ENCODE measurements around the gene EIF3J.

EIF3J gene

DNA sequence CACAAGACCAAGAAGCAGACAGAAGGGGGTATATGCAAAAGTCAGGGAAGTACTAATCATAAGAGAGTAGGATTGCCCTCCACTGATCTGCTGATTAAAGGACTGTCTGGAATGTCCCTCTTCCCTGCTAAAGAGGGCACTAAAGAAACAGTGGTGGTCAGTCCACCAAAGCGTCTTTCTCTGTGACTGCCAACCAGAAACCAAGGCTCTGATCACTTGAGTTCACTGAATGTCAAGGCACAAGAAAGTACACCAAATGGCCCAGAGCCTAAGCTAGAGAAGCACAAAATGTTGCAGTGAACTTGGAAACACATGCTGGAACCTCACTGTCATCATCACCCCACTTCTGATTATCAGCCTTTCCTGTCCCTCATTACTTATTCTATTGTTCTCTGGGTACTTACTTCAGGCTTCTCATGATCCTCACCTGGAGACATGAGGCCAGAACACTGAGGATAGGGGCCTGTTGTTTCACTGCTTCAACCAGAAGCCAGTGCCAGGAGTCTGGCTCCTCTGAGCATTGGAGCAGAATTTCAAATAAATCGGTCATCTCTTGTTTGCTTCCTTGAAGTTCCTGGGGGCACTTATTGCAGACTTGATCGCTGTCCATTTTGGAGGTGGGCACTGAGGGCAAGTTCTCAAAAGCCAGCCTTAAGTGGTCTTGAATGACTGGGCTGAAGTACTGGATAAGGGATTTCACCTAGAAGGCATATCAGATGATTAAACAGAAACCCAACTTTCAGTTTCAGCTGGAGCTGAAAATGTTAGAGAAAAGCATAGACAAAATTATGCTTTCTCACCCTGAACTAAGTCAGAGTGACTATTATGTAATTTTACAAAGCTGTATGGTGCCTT is 58.9 kb downstream of the EIF3J start:
- no peak for DNase-seq

DNA sequence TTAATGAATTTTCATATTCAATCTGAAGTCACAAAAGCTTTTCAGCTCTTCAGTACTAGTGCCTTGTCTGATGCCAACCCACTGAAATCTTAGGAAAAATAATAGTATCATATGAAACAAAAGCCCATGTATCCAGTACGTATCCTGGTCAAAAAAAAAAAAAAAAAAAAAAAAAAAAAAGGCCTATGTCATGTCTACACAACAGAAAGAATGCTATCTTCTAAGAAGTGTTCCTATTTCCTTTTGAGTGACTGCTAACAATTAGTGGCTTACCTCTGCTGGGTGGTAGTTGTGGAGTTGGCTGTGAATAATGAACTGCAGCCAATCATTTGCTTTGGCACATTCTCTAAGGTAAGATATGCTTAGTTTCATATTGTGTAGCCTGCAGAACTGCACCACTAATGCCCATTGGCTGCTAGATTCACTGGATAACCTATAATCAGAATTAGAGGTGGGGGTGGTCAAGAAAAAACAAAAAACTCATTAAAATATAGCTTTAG is 59.6 kb downstream of the EIF3J start:
- DNase-seq: no peak

DNA sequence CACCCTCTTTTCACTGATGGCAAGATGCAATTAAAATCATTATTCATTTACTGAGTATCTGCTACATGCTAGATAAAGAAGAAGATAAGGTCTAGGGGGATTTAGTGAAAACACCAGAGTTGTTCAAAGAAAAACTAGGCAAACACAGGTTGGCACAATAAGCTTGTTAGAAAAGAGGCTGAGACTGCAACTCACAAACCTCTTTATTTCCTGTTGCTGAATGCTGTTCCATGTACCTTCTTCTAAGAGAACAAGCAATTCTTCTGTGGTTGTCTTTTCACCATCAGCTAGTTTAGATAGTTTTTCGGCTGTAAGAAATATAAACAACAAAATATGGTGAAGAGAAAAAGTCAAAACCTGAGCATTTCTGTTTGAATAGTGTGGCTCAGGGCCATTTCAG is 61.1 kb downstream of the EIF3J start:
- no peak for DNase-seq

DNA sequence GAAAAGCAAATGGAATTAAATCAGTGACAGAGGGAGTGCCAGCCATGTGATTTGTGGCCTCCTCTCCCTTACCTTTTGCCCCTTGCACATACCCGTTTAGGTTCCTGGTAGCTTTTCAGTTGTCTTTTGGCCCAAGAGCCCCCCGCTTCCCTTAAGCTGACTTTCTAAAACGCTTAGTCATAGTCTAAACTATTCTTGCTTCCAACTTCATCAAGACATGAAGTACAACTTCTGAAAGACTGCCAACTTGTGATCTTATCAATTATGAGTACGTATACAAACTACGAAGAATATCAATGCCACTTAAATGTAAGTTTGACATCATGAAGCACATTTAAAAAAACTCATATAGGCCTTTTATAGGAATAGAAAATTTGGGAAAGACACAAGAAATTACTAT is 61.9 kb downstream of the EIF3J start:
- no peak for DNase-seq

DNA sequence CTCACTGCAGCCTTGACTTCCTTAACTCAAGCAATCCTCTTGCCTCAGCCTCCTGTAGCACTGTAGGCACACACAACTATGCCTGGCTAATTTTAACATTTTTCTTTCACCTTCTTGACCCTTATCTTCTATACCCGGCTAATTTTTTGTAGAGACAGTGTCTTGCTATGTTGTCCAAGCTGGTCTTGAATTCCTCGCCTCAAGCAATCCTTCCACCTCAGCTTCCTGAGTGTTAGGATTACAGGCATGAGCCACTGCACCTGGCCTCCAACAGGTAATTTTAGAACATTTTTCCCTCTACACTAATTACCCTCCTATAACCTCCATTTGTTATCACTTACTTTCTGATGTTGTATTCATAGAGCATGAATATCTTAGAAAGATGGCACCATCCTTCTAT is 66.2 kb downstream of the EIF3J start:
- DNase-seq: no peak

DNA sequence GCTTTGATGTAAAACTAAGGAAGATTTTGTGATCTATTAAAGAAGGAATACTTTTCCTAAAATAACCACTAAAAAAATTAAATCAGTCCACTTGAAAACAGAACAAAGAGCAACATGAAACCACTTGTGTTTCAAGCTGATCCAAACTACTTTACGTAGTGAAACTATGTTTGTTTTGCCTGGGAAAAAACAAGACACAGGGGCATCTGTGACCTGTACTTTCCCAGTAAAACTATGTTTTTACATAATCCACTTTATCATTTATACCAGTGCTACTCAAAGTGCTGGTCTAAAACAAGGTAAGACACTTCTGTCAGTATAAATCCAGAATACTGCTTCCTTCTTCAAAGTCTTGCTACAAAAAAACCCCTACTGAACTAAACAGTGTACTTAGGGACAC is 69.8 kb downstream of the EIF3J start:
- no peak for DNase-seq
